OCI-M1 (cell line): ENCODE measurements around the gene NUMA1.
A peak's percentile ranks its signal among the peaks of the same experiment; 100 is the strongest.

Source experiments
- DNase-seq: peaks from one replicate; lab custom pipeline; 2025; lab: John Stamatoyannopoulos, UW

The NUMA1 gene

GRCh38 chr11:72001834-72002591 is 78.3 kb downstream of the NUMA1 start:
- no peak for DNase-seq

GRCh38 chr11:72001285-72001684 is 79.1 kb downstream of the NUMA1 start:
- DNase-seq: no peak

GRCh38 chr11:72000202-72000867 is 80.0 kb downstream of the NUMA1 start:
- DNase-seq: no peak

- DNase-seq: peak; percentile 96
Observed at GRCh38 chr11:71999798-72000197, 80.5 kb downstream of the NUMA1 start.

- DNase-seq: peak; percentile 96
Observed at GRCh38 chr11:71999362-71999761, 81.0 kb downstream of the NUMA1 start.

GRCh38 chr11:71998649-71999310 is 81.6 kb downstream of the NUMA1 start, which contains the start of gene IL18BP:
Gene IL18BP, plus strand, starts transcription at chr11:71998909. Its CDS starts 1,076 bp downstream, at chr11:71999985.
- DNase-seq: no peak

- no peak for DNase-seq
Observed at GRCh38 chr11:71998061-71998460, 82.3 kb downstream of the NUMA1 start.

- no peak for DNase-seq
Observed at GRCh38 chr11:71997594-71997993, 82.7 kb downstream of the NUMA1 start.

- DNase-seq: peak; percentile 64
Observed at GRCh38 chr11:71996946-71997345, 83.4 kb downstream of the NUMA1 start.

- no peak for DNase-seq
Observed at GRCh38 chr11:71996517-71996916, 83.8 kb downstream of the NUMA1 start.

GRCh38 chr11:71995726-71996291 is 84.5 kb downstream of the NUMA1 start:
- peak; percentile 100 for DNase-seq

GRCh38 chr11:71994786-71995185 is 85.6 kb downstream of the NUMA1 start:
- peak; percentile 88 for DNase-seq

GRCh38 chr11:71992136-71992730 is 88.1 kb downstream of the NUMA1 start:
- DNase-seq: no peak

- peak; percentile 88 for DNase-seq
Observed at GRCh38 chr11:71991494-71991893, 88.8 kb downstream of the NUMA1 start.

GRCh38 chr11:71990701-71991100 is 89.6 kb downstream of the NUMA1 start:
- DNase-seq: no peak

GRCh38 chr11:71988050-71988449 is 92.3 kb downstream of the NUMA1 start:
- no peak for DNase-seq

GRCh38 chr11:71987521-71987920 is 92.8 kb downstream of the NUMA1 start:
- DNase-seq: no peak

GRCh38 chr11:71986131-71986530 is 94.2 kb downstream of the NUMA1 start:
- DNase-seq: peak; percentile 93

GRCh38 chr11:71979602-71980001 is 100.7 kb downstream of the NUMA1 start:
- no peak for DNase-seq

- no peak for DNase-seq
Observed at GRCh38 chr11:71979094-71979493, 101.2 kb downstream of the NUMA1 start.

GRCh38 chr11:71977743-71978418 is 102.5 kb downstream of the NUMA1 start:
- peak; percentile 97 for DNase-seq

- DNase-seq: no peak
Observed at GRCh38 chr11:71977090-71977489, 103.3 kb downstream of the NUMA1 start.
